Transverse colon (tissue), 3 donors: Measurements from ENCODE around the gene PLIN3.

Experiments
- CTCF ChIP-seq, 5 experiments: fragments of 200-600 bp in 3 of 5; fragments of 450-650 bp in 2 of 5; sonication (generic) in 3 of 5; IDR thresholded peaks; 1 replicate in 2 of 5; 2 replicates in 3 of 5; pipeline ENCODE4 v1.5.1; 2016 to 2017; ENCODE audit warnings: antibody characterized with exemption in 5 of 5, inconsistent platforms in 3 of 5, mild to moderate bottlenecking in 2 of 5, moderate library complexity in 1 of 5
- EP300 ChIP-seq: sonication (generic); formaldehyde crosslinking; IDR thresholded peaks from one replicate; pipeline ENCODE4 v1.6.1; 2017; ENCODE audit warnings: antibody characterized with exemption, low read depth

- TF ChIP-seq EP300 (no peak), CTCF (IDR thresholded peaks at IDR 0.05) (no peak)
These were observed 21.8 kb upstream of the PLIN3 start for GRCh38 chr19:4889034-4889815.
